Loucy (cell line): ENCODE data around the gene LTBP4.

ENCODE experiments used
- H2AFZ ChIP-seq: fragments of 200-600 bp; sonication (generic); 2 replicates; pipeline ENCODE4 v1.6.0; 2016; ENCODE audit warnings: antibody characterized with exemption, mild to moderate bottlenecking, low read length, moderate library complexity
- H3F3A ChIP-seq: fragments of 200-600 bp; 2 replicates; pipeline ENCODE4 v1.6.0; 2016; ENCODE audit warnings: antibody characterized with exemption, low read depth, mild to moderate bottlenecking
- H3K27me3 ChIP-seq: fragments of 200-600 bp; sonication (generic); 2 replicates; pipeline ENCODE4 v1.6.1; 2014; ENCODE audit warnings: low read length, mild to moderate bottlenecking; ENCODE audit not compliant: insufficient read depth, poor library complexity, severe bottlenecking
- H3K36me3 ChIP-seq: fragments of 200-600 bp; sonication (generic); 2 replicates; pipeline ENCODE4 v1.6.1; 2016; ENCODE audit warnings: low read length; ENCODE audit not compliant: insufficient read depth
- H3K4me1 ChIP-seq: fragments of 200-600 bp; sonication (generic); 2 replicates; pipeline ENCODE4 v1.5.1; 2014; ENCODE audit warnings: low read length, mild to moderate bottlenecking; ENCODE audit not compliant: insufficient read depth, poor library complexity, severe bottlenecking
- H3K4me2 ChIP-seq: fragments of 200-600 bp; sonication (generic); 2 replicates; pipeline ENCODE4 v1.6.0; 2014; ENCODE audit warnings: antibody characterized with exemption, low read length, low read depth, mild to moderate bottlenecking; ENCODE audit not compliant: poor library complexity, severe bottlenecking
- H3K4me3 ChIP-seq: fragments of 200-600 bp; sonication (generic); 2 replicates; pipeline ENCODE4 v1.5.1; 2014; ENCODE audit warnings: low read length, mild to moderate bottlenecking, mixed read lengths; ENCODE audit not compliant: poor library complexity, severe bottlenecking
- H3K79me2 ChIP-seq: fragments of 200-600 bp; sonication (generic); 2 replicates; pipeline ENCODE4 v1.6.1; 2014; ENCODE audit warnings: low read length; ENCODE audit not compliant: insufficient read depth
- H3K9ac ChIP-seq: fragments of 200-600 bp; sonication (generic); 2 replicates; pipeline ENCODE4 v1.6.0; 2014; ENCODE audit warnings: mild to moderate bottlenecking, low read depth, low read length, moderate library complexity; ENCODE audit not compliant: poor library complexity, severe bottlenecking
- H3K9me2 ChIP-seq: fragments of 200-600 bp; sonication (generic); replicated peaks from 2 replicates; pipeline ENCODE4 v1.6.1; 2016; ENCODE audit warnings: low read depth, low read length, mixed read lengths
- H3K9me3 ChIP-seq: fragments of 200-600 bp; sonication (generic); 2 replicates; pipeline ENCODE4 v1.6.1; 2014; ENCODE audit warnings: mild to moderate bottlenecking, antibody characterized with exemption, low read length, low read depth; ENCODE audit not compliant: insufficient read depth
- H4K20me1 ChIP-seq: fragments of 200-600 bp; sonication (generic); 2 replicates; pipeline ENCODE4 v1.6.0; 2014; ENCODE audit warnings: antibody characterized with exemption, low read length, mild to moderate bottlenecking; ENCODE audit not compliant: insufficient read depth, poor library complexity, severe bottlenecking
- EZH2phosphoT487 ChIP-seq: fragments of 200-600 bp; IDR thresholded peaks from 2 replicates; pipeline ENCODE4 v1.6.1; 2018; ENCODE audit warnings: antibody characterized with exemption, mild to moderate bottlenecking, moderate library complexity, borderline replicate concordance
- TF ChIP-seq, protein P1 (sequence below): fragments of 200-600 bp; sonication (generic); conservative IDR thresholded peaks from 2 replicates; pipeline ENCODE4 v1.5.1; 2014; ENCODE audit warnings: mild to moderate bottlenecking, antibody characterized with exemption, low read length

Gene LTBP4

DNA sequence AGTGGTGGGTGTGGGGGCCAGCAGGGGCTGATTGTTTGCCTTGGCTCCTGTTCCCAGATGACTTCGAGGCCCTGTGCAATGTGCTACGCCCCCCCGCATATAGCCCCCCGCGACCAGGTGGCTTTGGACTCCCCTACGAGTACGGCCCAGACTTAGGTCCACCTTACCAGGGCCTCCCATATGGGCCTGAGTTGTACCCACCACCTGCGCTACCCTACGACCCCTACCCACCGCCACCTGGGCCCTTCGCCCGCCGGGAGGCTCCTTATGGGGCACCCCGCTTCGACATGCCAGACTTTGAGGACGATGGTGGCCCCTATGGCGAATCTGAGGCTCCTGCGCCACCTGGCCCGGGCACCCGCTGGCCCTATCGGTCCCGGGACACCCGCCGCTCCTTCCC is 25.7 kb downstream of the LTBP4 start:
- Histone ChIP-seq H3K36me3 (no peaks in the 10 kb centered on the region; the same call in 1 of the 2 replicates), H3K9ac (no peak overlapping the region), H3K4me1 (no peaks in the 10 kb centered on the region), H3K9me2 (no peaks in the 10 kb centered on the region), H3K27me3 (no peaks in the 10 kb centered on the region), H3K79me2 (no peaks in the 10 kb centered on the region), H3F3A (no peaks in the 10 kb centered on the region), H4K20me1 (no peaks in the 10 kb centered on the region), H3K4me2 (no peak overlapping the region), H3K9me3 (no peaks in the 10 kb centered on the region), H3K4me3 (no peak overlapping the region), H2AFZ (no peak overlapping the region)
- TF ChIP-seq, protein P1, sequence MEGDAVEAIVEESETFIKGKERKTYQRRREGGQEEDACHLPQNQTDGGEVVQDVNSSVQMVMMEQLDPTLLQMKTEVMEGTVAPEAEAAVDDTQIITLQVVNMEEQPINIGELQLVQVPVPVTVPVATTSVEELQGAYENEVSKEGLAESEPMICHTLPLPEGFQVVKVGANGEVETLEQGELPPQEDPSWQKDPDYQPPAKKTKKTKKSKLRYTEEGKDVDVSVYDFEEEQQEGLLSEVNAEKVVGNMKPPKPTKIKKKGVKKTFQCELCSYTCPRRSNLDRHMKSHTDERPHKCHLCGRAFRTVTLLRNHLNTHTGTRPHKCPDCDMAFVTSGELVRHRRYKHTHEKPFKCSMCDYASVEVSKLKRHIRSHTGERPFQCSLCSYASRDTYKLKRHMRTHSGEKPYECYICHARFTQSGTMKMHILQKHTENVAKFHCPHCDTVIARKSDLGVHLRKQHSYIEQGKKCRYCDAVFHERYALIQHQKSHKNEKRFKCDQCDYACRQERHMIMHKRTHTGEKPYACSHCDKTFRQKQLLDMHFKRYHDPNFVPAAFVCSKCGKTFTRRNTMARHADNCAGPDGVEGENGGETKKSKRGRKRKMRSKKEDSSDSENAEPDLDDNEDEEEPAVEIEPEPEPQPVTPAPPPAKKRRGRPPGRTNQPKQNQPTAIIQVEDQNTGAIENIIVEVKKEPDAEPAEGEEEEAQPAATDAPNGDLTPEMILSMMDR, result no peak
- no peak for TF ChIP-seq EZH2phosphoT487

DNA sequence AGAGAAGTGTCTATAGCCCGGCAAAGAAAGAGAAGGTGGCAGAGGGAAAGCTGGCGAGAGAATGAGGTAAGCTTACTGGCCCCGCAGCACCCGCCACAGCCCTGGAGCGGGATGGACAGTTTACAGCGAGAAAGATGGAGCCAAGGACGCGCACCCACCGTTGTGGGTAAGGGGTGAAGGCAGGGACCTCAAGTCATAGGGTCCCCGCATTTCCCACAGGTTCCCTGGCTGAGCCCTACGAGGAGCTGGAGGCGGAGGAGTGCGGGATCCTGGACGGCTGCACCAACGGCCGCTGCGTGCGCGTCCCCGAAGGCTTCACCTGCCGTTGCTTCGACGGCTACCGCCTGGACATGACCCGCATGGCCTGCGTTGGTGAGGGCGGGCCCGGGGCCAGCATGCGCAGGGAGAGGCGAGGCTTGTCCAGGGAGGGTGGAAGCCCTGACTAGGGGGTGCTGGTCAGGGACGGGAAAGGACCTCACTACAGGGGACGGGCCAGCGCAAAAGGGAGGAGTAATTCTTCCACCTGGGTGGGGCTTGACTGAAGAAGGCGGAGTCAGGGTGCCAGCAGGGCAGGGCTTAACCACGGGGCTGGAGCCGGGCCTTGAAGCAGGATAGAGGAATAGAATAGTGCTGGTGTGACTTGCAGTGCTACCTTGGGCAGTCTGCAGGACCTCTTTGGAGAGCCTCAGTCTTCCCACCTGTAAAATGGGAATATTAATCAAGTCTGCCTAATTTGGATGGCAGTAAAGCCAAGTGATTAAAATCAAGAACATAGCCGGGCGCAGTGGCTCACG is 26.5 kb downstream of the LTBP4 start:
- no peak overlapping the region for H3K4me2 ChIP-seq
- no peak overlapping the region for H2AFZ ChIP-seq
- no peaks in the 10 kb centered on the region for H3K9me2 ChIP-seq
- H3K4me1 ChIP-seq, result no peaks in the 10 kb centered on the region
- H3K36me3 ChIP-seq, result no peaks in the 10 kb centered on the region; the same call in 1 of the 2 replicates
- H3K79me2 ChIP-seq, result no peaks in the 10 kb centered on the region
- H3K9me3 ChIP-seq, result no peaks in the 10 kb centered on the region
- H4K20me1 ChIP-seq, result no peaks in the 10 kb centered on the region
- no peaks in the 10 kb centered on the region for H3K27me3 ChIP-seq
- H3K4me3 ChIP-seq, result no peak overlapping the region
- H3K9ac ChIP-seq, result no peak overlapping the region
- TF ChIP-seq, protein P1, result no peak
- no peak for TF ChIP-seq EZH2phosphoT487
- H3F3A ChIP-seq, result no peaks in the 10 kb centered on the region

DNA sequence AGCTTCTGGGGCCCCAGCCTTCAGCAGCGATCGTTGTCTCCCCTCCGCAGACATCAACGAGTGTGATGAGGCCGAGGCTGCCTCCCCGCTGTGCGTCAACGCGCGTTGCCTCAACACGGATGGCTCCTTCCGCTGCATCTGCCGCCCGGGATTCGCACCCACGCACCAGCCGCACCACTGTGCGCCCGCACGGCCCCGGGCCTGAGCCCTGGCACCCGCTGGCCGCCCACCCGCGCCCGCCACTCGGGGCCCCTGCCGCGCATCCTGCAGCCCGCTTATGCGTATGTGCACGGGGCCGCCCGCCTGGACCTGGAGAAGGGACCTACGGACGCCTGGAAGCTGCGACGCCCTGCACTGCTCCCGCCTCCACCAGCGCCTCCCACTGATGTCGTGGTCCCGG is 28.2 kb downstream of the LTBP4 start:
- no peak overlapping the region for H3K9ac ChIP-seq
- H3K4me2 ChIP-seq, result no peak overlapping the region
- no peak overlapping the region for H3K4me3 ChIP-seq
- H3K27me3 ChIP-seq, result no peaks in the 10 kb centered on the region
- H4K20me1 ChIP-seq, result no peaks in the 10 kb centered on the region
- no peaks in the 10 kb centered on the region for H3F3A ChIP-seq
- no peaks in the 10 kb centered on the region; the same call in 1 of the 2 replicates for H3K36me3 ChIP-seq
- no peaks in the 10 kb centered on the region for H3K9me3 ChIP-seq
- H3K4me1 ChIP-seq, result no peaks in the 10 kb centered on the region
- no peaks in the 10 kb centered on the region for H3K79me2 ChIP-seq
- no peaks in the 10 kb centered on the region for H3K9me2 ChIP-seq
- no peak overlapping the region for H2AFZ ChIP-seq
- TF ChIP-seq EZH2phosphoT487, result no peak
- TF ChIP-seq, protein P1, result no peak
